D341Med (cell line): ENCODE data around the gene IL4R.
"Not testable (repeated sequence)": the region's sequence is repeated elsewhere in the genome, so short reads cannot be mapped to it uniquely, and the experiment has no call there.

Experiments
- DNase-seq: peaks from one replicate; pipeline ENCODE4 v3.0.0; 2012; ENCODE audit warnings: low spot score

Gene IL4R

DNA sequence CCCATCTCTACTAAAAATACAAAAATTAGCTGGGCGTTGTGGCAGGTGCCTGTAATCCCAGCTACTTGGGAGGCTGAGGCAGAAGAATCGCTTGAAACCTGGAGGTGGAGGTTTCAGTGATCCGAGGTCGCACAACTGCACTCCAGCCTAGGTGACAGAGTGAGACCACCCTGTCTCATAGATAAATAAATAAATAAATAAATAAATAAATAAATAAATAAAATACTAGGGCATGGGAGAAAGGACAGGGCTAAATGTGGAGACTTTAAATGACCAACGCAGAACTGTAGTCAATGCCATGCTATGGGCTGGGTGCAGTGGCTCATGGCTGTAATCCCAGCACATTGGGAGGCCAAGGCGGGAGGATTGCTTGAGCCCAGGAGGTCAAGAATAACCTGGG is 25.5 kb upstream of the IL4R start:
- DNase-seq = not testable (repeated sequence)

DNA sequence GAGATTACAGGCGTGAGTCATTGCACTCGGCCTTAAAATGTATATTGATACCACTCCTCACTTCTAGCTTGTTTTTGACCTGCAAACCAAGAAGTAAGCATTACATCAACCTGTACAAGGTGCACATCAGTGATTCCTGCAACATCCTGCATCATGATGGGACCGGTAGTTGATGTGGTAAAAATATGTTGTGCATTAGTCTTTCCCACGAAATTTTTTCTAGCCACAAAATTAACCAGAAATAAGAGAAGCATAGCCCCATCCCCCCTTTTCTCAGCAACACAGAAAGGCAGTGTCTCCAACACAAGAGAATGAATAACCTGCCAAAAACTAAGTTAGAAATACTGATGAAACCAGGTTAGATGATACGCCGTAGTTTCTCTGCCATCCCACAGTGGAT is 24.1 kb upstream of the IL4R start:
- no peak for DNase-seq

DNA sequence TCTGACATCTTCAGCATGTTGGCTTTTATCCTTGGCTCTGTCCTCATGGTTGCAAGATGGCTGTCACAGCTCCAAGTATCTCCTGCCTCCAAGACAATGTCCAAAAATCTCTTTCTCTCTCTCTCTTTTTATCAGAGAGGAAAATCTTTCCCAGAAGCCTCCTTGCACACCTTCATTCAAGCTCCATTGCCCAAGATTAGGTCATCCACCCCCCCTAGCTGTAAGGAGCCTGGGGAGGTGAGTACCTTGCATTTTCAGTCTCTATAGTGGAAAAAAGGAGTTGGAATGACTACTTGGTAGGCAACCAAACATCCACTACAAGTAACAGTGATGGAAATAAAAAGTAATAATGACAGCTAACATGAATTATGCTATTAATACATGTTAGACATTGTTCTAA is 23.2 kb upstream of the IL4R start:
- no peak for DNase-seq

DNA sequence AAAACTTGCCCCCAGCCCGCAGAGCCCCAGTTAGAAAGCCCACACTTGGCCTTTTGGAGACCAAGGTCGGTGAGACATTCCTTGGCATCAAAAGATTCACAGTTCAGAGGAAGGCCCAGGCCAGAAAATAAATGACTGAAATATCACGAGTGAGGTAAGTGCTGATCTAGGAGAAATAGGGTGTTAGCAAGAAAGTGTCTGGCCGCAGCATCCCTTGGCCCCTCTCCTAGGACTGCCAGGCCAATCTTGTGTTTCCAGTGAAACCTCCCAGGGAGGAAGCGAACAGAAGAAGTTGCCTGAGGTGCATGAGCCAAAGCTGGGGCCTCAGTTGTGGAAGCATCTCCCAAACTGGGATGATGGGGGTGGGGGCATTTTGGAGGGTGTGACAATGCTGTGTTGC is 22.7 kb upstream of the IL4R start:
- no peak for DNase-seq

DNA sequence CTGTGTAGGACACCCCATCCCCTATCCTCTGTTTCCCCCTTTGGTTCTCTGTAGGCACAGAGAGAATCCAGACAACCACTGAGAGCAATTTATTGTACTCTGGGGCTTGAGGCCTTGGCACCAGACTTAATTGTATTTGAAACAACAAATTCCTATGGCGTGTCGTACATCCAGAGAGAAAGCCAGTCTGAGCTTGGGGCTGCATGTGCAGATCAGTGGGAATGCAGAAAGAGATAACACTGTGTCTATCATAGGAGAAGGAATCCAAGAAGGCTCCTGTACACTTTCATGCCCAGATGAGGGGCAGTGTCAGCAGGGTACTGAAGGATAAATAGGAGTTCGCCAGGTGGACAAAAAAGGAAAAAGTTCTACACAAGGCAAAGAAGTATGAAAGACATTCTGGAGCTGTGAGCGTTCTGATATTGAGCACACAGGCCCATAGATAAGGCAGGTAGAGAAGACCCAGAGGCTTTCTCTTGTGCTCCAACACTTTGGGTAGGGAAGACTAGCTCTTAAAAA is 22.0 kb upstream of the IL4R start:
- DNase-seq = no peak

DNA sequence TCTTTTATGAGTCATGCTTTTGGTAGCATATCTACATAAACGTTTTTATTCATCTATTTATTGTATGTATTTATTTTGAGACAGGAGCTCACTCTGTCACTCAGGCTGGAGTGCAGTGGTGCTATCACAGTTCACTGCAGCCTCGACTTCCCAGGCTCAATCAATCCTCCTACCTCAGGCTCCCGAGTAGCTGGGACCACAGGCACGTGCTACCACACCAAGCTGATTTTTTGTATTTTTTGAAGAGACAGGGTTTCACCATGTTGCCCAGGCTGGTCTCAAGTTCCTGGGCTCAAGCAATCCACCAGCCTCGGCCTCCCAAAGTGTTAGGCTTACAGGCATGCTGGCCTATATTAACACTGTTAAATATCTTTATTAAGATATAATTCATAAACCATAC is 20.4 kb upstream of the IL4R start:
- no peak for DNase-seq

DNA sequence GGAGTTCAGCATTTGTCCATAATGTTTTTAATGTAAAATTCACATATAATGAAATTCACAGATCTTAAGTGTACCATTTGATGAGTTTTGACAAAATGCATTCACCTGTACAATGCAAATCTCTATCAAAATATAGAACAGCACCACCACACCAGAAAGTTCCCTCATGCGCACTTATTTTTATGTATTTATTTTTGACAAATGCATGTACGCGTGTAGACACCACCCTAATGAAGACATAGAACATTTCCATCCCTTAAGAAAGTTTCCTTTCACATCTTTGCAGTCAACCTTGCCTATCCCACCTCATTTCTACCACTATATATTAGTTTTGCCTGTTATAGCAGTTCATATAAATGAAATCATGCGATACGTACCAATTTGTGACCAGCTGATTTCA is 15.6 kb upstream of the IL4R start:
- DNase-seq = no peak

DNA sequence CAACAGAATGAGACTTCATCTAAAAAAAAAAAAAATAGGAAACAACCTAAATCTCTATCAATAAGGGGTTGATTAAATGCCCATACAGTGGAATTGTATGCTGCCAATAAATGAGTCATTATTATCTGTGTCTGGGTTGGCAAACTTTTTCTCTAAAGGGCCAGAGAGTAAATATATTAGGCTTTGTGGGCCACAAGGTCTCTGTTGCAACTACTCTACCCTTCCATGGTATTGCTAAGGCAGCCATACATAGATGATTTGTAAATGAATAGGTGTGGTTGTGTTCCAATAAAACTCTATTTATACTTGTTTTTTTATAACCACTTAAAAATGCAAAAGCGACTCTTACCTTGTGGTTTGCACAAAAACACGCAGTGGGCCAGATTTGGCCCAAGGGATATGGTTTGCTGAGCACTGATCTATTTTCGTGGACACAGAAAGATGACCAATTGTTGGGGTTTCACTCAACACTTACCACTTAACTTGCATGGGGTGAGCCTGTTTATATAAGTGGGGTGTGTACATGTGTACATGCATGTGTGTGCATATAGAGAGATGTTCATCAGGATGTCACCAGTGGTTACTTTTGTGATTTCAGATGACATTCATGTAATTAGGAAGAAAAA is 12.4 kb upstream of the IL4R start:
- DNase-seq = no peak

DNA sequence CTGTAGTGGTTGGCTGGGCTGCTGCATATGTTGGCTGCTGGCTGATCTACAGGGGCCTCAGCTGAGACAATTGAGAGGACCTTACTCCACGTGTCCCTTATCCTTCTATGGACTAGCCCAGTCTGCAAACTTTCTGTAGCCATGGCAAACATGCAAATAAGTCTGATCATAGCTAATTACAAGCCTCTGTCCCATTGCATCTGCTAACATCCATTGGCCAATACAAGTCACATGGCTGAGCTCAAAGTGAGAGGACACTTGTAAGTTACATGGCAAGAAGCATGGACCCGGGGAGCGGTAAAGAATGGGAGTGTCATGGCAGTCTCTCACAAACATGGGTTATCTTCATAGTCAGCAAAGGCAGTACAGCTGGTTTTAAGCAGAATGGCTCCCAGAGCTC is 11.6 kb upstream of the IL4R start:
- DNase-seq = no peak

DNA sequence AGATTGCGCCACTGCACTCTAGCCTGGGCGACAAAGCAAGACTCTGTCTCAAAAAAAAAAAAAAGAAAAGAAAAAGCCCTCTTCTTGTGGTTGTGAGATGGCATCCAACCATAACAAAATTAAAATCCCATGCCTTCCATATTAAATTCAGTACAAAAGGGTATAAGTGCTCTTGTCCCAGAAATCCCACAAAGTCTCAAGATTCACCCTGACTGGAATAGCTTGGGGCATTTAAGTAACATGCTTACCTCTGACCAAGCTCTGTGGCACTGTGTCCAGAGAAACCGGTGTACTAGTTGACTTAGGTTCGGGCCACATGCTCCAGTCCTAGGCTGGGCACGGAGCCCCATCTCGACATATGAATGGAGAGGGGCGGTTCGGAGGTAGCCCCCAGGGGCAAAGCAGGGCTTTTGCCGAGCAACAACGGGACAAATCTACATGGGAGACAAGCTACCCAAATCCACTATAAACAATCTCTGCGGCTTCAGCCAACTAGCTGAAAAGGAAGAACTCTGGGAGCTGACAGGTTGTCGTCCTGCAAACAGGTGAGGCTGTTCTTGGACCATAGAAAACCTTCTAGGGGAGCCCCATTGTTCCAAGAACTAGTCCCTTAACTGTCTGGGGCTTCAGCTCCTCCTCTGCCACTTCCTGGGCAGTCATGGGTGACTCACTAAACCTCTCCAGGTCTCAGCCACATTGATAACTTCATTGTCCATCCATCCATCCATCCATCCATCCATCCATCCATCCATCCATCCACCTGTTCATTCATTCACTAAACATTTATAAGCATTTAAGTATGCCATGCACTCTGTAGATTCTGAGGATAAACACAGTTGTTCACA is 10.3 kb upstream of the IL4R start:
- no peak for DNase-seq

DNA sequence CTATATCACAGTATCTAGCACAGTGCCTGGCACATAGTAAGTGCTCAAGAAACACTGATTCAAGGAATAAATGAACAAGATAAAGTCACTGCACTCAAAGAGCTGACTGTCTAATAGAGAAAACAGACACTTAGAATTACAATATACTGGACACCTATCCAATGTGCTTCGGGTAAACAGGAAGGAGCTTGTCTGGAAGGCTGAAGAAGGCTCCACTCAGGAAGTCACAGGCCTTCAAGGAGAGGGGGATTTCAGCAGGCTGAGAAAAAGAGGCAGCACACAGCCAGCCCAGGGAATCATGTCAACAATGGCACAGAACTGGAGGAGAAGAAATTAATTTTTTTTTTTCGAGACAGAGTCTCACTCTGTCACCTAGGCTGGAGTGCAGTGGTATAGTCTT is 9.7 kb upstream of the IL4R start:
- no peak for DNase-seq

DNA sequence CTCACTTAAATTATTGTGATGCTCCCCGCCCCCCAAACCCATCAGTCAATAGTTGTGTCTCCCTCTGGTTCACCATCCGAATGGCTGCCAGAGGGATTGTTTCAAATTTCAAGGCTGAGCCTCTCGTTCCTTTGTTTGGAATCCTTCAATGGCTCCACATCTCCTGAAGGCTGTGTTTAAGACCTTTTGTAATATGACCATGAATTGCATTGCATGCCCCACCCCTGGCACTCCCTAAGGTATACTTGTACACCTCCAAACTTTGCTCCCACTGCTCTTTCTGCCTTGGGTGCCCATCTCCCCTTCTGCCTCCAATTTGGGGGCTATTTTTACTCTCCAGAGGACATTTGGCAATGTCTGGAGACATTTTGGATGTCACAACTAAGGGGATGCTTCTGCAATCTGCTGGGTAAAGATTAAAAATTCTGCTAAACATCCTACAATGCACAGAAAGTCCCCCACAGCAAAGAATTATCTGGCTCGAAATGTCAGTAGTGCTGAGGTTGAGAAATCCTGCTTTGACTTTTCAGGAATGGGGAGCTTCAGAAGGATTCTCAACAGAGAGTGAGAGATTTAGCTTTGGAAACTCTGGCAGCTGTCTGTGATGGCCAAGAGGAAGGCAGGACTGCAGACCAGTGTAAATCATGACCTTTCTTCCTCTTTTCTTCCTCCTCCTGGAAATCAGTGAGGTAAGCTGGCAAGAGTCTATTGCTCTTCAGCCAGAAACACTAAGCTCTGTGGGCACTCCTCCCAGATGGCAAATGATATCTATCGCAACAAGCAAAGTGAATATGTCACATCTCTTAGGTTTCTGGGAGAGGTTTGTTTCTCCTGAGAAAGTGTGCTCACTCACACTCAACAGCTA is 8.7 kb upstream of the IL4R start:
- no peak for DNase-seq

DNA sequence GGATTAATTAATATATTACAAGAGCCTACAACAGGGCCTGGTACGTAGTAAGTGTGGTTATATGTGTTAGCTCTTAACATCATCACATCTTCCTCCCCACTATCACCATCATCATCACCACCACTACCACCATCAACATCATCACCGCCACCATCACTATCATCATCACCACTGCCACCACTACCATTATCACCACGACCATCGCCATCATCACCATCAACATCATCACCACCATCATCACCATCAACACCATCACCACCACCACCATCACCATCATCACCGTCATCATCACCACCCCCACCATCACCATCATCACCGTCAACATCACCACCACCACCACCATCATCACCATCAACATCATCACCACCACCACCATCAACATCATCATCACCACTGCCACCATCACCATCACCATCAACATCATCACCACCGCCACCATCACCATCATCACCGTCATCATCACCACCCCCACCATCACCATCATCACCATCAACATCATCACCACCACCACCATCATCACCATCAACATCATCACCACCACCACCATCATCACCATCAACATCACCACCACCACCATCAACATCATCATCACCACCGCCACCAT is 7.8 kb upstream of the IL4R start:
- DNase-seq = no peak

DNA sequence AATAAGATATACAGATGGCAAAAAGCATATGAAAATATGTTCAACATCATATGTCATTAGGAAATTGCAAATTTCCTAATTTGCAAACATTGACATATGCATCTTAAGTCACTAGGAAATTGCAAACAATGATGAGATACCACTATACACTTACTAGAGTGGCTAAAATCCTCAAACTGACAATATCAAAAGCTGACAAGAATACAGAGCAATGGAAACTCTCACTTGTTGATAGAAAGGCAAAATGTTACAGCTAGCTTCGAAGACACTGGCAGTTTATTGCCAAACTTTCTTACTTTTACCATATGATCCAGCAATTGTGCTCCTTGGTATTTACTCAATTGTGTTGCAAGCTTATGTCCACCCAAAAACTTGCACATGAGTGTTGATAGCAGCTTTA is 5.0 kb upstream of the IL4R start:
- DNase-seq = no peak

DNA sequence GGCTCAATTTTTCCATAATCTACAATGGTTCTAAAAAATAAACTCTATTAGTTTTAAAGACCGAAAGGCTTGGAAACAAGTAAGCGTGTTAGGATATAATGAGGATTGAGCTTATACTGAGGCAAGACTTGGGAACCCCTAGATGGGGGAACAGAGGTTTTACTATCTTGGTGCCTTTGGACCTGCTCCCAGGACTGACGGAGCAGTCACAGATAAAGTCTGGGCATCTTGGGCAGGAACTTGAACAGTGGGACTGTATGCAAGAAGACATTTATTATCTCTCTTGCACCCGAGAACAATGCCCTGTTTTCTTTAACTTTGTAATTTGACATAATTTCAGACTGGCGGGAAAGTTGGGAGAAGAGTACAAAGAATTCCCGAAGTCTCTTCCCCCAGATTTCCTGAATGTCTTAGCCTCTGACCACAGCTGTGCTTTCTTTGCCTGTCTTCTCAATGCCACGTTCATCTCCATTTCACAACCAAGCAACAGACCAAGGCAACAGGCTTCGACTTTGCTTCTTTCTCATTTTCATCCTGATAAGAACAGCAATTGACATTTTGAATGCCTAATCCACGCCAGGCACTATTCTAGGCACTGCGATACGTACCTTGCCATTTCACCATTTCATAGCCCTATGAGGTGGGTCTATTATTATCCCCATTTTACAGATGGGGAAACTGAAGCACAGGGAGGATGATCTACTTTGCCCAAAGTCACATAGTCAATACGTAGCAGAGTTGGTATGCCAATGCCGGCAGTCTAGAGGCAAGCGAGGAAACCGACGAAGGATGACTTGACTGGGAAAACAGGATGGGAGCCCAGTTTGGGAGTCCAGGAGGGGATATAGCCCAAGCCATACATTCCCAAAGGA is 3.0 kb upstream of the IL4R start:
- no peak for DNase-seq

DNA sequence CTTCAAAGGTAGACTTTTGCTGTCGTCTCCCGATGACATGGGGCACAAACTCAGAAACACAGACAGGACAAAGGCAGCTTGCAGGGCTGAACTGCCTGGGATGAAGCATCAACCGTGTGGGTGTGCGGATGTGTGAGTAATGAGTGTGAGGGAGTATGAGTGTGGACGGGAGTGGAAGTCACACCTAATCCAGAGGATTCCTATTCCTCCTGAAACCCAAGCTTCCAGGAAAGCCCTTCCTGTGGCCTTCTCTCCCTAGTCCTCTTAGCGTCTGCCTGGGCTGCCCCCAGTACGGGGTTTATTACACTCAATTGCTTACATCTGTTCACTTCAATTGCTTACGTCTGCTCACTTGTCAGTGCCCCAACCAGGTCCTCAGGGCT is 2.3 kb upstream of the IL4R start:
- DNase-seq = no peak

DNA sequence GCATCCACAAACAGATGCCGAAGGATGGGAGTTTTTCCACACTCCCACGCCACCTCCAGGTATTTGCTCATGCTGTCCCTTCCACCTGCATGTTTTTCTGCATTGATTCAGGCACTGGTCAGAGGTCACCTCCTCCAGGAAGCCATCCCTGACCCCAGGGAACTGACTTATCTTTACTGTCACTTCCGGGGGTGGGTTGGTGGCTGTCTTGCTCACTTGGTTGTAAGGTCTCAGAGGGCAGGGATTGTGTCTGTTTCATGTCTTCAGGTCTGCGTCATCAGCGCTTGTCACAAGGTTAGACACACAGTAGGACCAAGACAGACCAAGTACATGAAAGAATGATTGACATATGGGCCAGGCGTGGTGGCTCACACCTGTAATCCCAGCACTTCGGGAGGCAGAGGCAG is 1.9 kb upstream of the IL4R start:
- no peak for DNase-seq

DNA sequence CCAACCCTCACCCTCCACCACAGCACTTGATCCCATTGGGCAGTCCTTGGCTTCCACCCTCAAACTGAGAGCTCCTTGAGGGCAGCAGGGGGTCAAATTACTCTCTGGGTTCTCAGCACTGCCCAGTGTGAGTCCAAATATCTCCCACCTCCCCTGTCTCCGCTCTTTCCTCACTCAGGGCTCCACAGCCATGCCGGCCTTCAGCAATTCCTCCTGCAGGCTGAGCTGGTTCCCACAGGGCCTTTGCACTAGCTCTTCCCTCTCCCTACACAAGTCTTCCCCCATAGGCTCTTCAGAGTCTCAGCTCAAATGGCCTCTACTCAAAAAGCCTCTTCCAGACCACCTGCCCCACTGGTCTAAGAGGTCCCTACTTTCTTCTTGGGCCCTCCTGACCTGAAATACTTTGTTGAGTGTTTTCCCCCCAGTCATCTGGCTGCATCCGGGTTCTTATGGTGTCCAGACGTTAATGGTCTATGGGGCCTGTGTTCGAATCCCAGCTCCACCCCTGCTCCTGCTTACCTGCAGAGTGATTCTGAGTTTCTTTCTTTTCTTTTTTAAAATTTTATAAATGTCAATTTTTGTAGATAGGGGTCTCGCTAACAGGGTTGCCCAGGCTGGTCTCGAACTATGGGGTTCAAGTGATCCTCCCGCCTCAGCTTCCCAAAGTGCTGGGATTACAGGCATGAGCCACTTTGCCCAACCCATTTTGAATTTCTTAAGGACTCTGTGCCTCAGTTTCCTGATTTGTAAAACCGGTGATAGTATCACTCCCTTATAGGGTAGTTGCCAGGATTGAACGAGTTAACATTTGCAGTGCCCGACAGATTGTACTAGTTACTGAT is 973 bp upstream of the IL4R start:
- DNase-seq = no peak

DNA sequence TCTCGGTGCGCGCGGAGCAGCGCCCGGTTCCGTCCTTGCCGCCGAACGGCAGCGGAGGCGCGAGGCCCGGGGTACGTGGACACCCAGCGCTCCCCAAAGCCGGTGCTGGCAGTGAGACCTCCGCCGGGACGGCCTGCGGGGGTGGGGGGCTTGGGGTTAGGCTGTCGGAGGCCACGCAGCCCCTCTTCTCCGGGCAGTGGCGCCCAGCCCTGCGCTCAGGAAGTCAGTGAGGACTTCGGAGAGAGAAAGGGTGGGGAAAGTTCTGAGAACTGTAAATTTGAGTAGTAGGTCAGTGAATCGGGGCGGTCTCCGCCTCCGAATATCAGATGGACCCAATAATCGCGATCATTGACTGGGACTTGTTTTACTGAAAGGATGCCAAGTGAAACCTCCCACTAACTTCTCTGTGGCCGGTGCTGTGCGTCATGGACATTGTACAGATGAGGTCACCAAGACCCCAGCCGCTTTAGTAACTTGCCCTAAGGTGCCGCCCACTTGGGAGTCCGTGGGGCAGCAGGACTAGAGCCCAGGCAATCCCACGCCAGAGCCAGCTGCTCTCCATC is 468 bp downstream of the IL4R start:
- no peak for DNase-seq

DNA sequence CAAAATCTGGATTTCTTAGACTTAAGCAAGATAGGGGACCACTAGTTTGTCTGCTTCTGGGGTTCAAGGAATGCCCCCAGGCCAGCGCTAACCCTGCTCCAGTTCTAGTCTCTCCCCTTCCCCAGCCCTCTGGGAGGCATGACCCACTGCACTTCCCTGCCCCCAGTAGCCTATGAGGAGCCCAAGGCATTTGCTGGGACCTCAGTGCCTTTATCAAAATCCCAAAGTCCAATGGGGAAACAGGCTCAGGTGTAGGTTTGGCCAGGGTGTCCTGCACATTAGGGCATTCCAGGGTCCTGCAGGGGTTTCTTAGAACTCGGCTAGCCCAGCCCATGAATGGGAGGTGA is 1.2 kb downstream of the IL4R start:
- no peak for DNase-seq
